ENCODE data around the gene GULP1. TPM values are rescaled to one million over a fixed set of nuclear protein-coding genes. Genes with fewer than 3 reads are reported as not detected.
A peak's percentile ranks its signal among the peaks of the same experiment; 100 is the strongest.

The GULP1 gene
- total RNA-seq, 1 donor from 2014 or later: 30.0 TPM

DNA sequence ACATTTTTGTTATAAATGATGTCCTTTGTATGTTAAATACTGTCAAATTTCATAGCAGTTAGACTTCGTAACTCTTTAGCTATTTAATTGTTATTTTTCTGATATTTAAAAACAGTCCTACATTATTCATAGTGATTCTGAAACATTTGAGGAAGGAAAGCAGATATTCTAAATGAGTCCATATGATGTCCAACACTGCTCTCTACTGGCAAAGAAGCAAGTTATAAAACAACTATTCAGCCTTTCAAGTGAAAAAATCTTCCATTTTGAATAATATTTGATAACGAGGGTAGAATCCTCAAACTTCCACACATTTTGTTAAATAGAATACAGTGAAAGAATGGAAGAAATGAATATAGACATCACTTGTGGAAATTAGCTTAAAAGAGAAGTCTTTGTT is 220.8 kb downstream of the GULP1 start:
- TF ChIP-seq, protein P1, sequence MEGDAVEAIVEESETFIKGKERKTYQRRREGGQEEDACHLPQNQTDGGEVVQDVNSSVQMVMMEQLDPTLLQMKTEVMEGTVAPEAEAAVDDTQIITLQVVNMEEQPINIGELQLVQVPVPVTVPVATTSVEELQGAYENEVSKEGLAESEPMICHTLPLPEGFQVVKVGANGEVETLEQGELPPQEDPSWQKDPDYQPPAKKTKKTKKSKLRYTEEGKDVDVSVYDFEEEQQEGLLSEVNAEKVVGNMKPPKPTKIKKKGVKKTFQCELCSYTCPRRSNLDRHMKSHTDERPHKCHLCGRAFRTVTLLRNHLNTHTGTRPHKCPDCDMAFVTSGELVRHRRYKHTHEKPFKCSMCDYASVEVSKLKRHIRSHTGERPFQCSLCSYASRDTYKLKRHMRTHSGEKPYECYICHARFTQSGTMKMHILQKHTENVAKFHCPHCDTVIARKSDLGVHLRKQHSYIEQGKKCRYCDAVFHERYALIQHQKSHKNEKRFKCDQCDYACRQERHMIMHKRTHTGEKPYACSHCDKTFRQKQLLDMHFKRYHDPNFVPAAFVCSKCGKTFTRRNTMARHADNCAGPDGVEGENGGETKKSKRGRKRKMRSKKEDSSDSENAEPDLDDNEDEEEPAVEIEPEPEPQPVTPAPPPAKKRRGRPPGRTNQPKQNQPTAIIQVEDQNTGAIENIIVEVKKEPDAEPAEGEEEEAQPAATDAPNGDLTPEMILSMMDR (IDR thresholded peaks at IDR 0.05; ENCODE audit: insufficient read depth, low read length, severe bottlenecking): peak; percentile 13
- DNase-seq (ENCODE audit: low read depth): peak; percentile 50
- no peaks in the 10 kb centered on the region for H3K36me3 ChIP-seq (ENCODE audit: control insufficient read depth, insufficient read depth, low read length)
- FAIRE-seq: no peak
- no peaks in the 10 kb centered on the region for H3K27me3 ChIP-seq (ENCODE audit: control insufficient read depth, insufficient read depth, low read length)
- H3K4me3 ChIP-seq (ENCODE audit: low read depth, low read length): no peak overlapping the region

DNA sequence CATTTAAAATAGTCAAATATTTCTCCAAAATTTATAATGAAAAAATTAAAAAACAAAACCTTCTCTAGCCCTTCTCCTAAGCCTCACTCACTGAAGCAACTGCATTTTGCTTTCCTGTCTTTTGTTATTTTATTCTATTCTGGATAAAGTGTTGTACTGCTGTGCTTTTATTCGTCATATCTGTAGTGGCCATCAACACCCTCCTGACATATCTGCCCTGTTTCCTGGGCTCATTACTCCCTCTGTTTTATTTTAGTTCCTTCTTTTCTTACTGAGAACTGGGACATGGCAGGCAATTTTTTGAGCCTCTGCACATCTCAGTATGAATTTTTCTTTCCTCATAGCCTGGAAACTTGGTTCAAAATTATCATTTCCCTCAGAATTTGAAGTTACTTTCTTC is 224.2 kb downstream of the GULP1 start:
- no peak overlapping the region for H3K4me3 ChIP-seq (ENCODE audit: low read depth, low read length)
- TF ChIP-seq, protein P1 (IDR thresholded peaks at IDR 0.05; ENCODE audit: insufficient read depth, low read length, severe bottlenecking): no peak
- DNase-seq (ENCODE audit: low read depth): no peak
- no peak for FAIRE-seq
- no peaks in the 10 kb centered on the region for H3K36me3 ChIP-seq (ENCODE audit: control insufficient read depth, insufficient read depth, low read length)
- no peaks in the 10 kb centered on the region for H3K27me3 ChIP-seq (ENCODE audit: control insufficient read depth, insufficient read depth, low read length)

DNA sequence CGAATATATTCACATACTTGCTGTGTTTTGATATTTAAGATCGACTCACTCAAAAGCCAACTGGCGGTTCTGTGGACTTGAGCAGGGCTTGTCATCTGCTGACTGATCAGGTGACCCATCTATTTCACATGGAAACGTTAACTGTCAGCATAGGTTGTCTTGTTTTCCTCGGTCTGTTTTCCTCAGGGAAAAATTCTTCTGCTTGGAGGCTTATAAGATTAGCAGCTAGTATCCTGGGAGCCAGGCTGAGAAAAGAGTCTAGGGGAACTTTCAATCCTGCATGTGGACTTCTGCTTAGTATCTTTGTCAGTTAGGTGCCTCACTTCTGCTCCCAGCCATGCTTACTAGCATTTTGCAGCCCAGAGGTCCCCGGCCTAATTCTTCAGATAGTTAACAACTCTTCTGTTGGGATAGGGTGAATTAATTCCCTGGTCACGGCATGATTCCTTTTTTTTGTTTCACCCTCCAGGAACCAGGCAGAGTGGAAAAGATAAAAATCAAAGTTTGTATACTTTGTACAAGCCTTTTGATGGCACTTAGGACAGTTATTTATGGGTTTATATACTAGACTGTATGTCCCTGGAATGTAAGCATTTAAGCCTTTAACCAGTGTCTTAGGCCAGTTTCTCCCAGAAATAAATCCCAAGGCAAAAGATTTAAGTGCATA is 226.0 kb downstream of the GULP1 start:
- TF ChIP-seq, protein P1 (IDR thresholded peaks at IDR 0.05; ENCODE audit: insufficient read depth, low read length, severe bottlenecking): no peak
- Histone ChIP-seq H3K4me3 (ENCODE audit: low read depth, low read length) (no peak overlapping the region), H3K27me3 (ENCODE audit: control insufficient read depth, insufficient read depth, low read length) (no peaks in the 10 kb centered on the region), H3K36me3 (ENCODE audit: control insufficient read depth, insufficient read depth, low read length) (no peaks in the 10 kb centered on the region)
- no peak for DNase-seq (ENCODE audit: low read depth)
- FAIRE-seq: peak; percentile 75

DNA sequence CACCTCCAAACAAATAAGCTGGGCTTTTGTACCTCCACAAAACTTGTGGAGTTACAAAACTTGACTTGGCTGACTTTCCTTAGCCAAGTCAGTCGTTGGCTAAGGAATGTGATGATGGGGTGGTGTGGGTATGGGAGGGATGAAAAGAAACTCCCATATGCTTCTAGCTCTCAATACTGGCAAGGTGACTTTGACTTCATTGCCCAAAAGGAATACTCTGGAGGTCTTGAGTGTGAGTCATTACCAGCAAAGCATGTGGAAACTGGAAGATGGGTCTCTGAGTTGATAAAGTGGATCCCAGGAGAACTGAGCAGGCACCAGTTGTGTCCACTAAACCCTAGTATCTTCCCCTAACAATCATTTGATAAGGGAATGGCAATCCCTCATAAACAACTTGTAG is 226.7 kb downstream of the GULP1 start:
- TF ChIP-seq, protein P1 (IDR thresholded peaks at IDR 0.05; ENCODE audit: insufficient read depth, low read length, severe bottlenecking): no peak
- Histone ChIP-seq H3K27me3 (ENCODE audit: control insufficient read depth, insufficient read depth, low read length) (no peaks in the 10 kb centered on the region), H3K4me3 (ENCODE audit: low read depth, low read length) (no peak overlapping the region), H3K36me3 (ENCODE audit: control insufficient read depth, insufficient read depth, low read length) (no peaks in the 10 kb centered on the region)
- FAIRE-seq (no peak), DNase-seq (ENCODE audit: low read depth) (peak; percentile 55)

DNA sequence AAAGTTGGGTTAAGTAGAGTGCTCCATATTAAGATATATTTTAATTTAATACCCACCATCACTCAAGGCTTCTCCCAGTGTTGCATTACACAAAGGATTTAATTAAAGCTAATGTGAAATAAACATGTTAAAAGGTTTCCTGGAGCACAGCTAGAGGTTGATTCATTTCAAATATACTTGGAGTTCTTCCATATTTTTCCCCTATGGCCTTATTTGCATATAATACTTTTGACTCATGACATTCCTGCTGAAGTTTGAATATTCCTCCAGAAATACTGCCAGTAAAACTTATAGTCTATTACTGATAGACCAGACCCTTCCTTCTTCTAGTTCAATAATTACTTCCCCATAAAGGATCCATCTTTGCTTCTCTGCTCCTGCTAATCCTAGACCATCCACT is 227.5 kb downstream of the GULP1 start:
- H3K36me3 ChIP-seq (ENCODE audit: control insufficient read depth, insufficient read depth, low read length): no peaks in the 10 kb centered on the region
- TF ChIP-seq, protein P1 (IDR thresholded peaks at IDR 0.05; ENCODE audit: insufficient read depth, low read length, severe bottlenecking): no peak
- H3K27me3 ChIP-seq (ENCODE audit: control insufficient read depth, insufficient read depth, low read length): no peaks in the 10 kb centered on the region
- DNase-seq (ENCODE audit: low read depth) (peak; percentile 62), FAIRE-seq (no peak)
- H3K4me3 ChIP-seq (ENCODE audit: low read depth, low read length): no peak overlapping the region

DNA sequence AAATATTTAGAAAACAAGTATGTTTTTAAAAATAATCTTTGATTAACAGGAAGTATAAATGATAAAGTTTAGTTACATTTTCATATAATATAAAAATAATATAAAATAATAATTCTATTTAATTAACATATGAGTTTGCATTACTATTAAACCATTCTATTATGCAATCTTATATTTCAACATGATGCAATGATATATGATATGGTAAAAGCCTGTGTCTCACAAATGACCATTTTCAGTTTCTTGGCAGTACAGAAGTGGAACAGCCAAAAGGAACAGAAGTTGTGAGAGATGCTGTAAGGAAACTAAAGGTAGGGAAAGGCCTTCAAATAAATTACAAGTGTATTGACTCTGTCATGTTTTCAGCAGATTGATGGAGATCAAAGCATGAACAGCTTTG is 230.8 kb downstream of the GULP1 start:
- TF ChIP-seq, protein P1 (IDR thresholded peaks at IDR 0.05; ENCODE audit: insufficient read depth, low read length, severe bottlenecking): no peak
- Histone ChIP-seq H3K4me3 (ENCODE audit: low read depth, low read length) (no peak overlapping the region), H3K36me3 (ENCODE audit: control insufficient read depth, insufficient read depth, low read length) (no peaks in the 10 kb centered on the region), H3K27me3 (ENCODE audit: control insufficient read depth, insufficient read depth, low read length) (no peaks in the 10 kb centered on the region)
- DNase-seq (ENCODE audit: low read depth) (peak; percentile 27), FAIRE-seq (no peak)
